Stimulated activated CD4-positive, alpha-beta T cell treated with anti-CD3 and anti-CD28 coated beads, Interleukin-15, amount 100 ng/mL, for 24 hours (primary cell): ENCODE results near the gene ZKSCAN8.

Experiments used
- DNase-seq: peaks from one replicate; pipeline ENCODE4 v3.0.0-alpha.2; 2020

Gene ZKSCAN8

GRCh38 chr6:28207510-28208110, 65.9 kb downstream of the ZKSCAN8 start:
- peak; percentile 51 for DNase-seq

DNA sequence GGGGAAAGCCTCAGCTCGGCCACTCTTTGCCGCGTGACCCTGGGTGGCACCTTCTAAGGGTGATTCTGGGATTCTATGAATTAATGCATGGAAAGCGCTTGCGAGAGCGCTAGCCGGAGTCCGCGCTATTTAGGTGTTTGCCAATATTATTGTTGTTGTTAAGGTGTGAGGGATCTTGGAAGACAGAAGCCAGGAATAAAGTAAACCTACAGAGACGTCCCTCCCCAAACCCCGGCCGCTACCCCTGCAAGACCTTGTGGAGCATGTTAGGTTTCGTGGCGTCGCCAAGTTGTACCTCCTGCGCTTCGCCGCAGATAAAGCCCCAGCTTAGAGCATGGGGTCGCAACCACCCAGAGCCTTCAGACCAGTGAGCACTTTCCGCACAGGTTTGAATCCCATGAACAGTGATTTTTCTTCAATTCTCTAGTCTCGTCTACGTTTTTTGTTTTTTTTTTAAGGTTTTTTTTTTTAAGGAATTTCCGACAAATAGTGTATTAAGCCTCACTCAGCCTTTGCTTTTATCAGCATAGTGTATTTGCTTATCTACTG, 66.5 kb downstream of the ZKSCAN8 start:
- no peak for DNase-seq
